ENCODE results near the gene MACROD2.

- TF ChIP-seq EP300 (IDR thresholded peaks at IDR 0.05) (no peak), CTCF (IDR thresholded peaks at IDR 0.05) (no peak), POLR2A (IDR thresholded peaks at IDR 0.05) (no peak)
These were observed 1492.4 kb downstream of the MACROD2 start for GRCh38 chr20:15487682-15488081.
